ENCODE results near the gene BRMS1. TPM values are rescaled to one million over a fixed set of nuclear protein-coding genes. Genes with fewer than 3 reads are reported as not detected.

The BRMS1 gene
- total RNA-seq, 2 donors from 2014 or later = 19.2 to 33.3 TPM

DNA sequence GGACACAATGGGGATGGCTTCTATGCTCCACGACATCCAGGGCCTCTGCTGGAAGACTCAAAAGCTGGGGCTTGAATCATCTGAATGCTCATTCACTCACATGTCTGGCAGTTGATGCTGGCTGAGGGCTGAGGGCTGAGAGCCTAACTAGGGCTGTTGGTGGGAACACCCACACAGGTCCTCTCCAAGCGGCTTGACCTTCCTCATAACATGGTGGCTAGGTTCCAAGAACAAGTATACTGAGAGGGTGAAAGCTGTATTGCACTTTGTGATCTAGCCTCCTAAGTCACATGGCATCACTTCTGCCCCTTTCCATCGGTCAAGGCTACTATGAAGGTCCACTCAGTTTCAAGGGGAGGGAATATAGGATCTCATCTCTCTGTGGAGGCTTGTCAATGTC, 45.7 kb downstream of the BRMS1 start:
- Histone ChIP-seq H3K4me1 (no peaks in the 10 kb centered on the region), H3K27ac (no peak overlapping the region), H3K9me3 (no peaks in the 10 kb centered on the region), H3K36me3 (no peaks in the 10 kb centered on the region), H3K27me3 (no peaks in the 10 kb centered on the region), H3K4me3 (no peak overlapping the region)
- TF ChIP-seq, protein P1, sequence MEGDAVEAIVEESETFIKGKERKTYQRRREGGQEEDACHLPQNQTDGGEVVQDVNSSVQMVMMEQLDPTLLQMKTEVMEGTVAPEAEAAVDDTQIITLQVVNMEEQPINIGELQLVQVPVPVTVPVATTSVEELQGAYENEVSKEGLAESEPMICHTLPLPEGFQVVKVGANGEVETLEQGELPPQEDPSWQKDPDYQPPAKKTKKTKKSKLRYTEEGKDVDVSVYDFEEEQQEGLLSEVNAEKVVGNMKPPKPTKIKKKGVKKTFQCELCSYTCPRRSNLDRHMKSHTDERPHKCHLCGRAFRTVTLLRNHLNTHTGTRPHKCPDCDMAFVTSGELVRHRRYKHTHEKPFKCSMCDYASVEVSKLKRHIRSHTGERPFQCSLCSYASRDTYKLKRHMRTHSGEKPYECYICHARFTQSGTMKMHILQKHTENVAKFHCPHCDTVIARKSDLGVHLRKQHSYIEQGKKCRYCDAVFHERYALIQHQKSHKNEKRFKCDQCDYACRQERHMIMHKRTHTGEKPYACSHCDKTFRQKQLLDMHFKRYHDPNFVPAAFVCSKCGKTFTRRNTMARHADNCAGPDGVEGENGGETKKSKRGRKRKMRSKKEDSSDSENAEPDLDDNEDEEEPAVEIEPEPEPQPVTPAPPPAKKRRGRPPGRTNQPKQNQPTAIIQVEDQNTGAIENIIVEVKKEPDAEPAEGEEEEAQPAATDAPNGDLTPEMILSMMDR (IDR thresholded peaks at IDR 0.05) = no peak
- DNase-seq (ENCODE audit: low spot score) = no peak

DNA sequence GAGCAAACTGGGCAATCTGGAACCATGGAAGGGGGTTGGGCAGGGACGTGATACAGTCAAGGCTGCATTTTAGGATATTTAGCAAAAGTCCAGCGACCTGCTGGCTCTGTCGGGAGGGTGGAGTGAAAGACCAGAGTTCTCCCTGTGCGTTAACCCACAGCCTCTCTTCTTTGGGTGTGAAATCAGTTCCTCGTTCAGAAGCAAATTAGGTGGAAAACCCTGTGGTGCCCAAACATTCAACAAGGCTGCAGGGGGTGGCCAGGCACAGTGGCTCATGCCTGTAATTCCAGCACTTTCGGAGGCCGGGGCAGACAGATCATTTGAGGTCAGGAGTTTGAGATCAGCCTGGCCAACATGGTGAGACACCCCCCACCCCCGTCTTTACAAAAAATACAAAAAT, 47.3 kb downstream of the BRMS1 start:
- H3K27ac ChIP-seq = no peak overlapping the region
- DNase-seq (ENCODE audit: low spot score) = no peak
- no peak overlapping the region for H3K4me3 ChIP-seq
- H3K4me1 ChIP-seq = no peaks in the 10 kb centered on the region
- no peaks in the 10 kb centered on the region for H3K36me3 ChIP-seq
- H3K9me3 ChIP-seq = no peaks in the 10 kb centered on the region
- peaks cover 0 to 5% of the 10 kb centered on the region in 2 donors for H3K27me3 ChIP-seq
- TF ChIP-seq, protein P1 (IDR thresholded peaks at IDR 0.05) = no peak

DNA sequence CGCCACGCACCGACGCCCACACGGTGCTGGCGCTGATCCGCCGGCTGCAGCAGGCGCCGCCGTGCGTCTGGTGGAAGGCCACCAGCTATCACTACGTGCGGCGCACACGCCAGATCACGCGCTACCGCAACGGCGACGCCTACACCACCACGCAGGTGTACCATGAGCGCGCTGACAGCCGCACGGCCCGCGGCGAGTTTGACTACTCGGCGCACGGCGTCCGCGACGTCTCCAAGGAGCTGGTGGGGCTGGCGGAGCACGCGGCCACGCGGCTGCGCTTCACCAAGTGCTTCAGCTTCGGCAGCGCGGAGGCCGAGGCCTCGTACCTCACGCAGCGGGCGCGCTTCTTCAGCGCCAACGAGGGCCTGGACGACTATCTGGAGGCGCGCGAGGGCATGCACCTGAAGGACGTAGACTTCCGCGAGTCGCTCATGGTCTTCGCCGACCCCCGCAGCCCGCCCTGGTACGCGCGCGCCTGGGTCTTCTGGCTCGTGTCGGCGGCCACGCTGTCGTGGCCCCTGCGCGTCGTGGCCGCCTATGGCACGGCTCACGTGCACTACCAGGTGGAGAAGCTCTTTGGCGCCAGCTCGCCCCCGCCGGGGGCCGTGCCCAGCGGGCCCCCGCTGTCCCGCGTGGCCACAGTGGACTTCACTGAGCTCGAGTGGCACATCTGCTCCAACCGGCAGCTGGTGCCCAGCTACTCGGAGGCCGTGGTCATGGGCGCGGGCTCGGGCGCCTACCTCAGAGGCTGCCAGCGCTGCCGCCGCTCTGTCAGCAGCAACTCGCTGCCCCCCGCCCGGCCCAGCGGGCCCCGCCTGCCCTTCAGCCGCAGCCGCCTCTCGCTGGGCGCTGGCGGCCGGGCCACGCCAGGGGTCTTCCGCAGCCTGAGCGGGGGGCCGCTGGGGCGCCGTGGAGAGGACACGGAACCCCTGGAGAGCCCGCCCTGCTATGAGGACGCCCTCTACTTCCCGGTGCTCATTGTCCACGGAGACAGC, 50.0 kb downstream of the BRMS1 start:
- TF ChIP-seq, protein P1 (IDR thresholded peaks at IDR 0.05) = no peak
- Histone ChIP-seq H3K36me3 (no peaks in the 10 kb centered on the region), H3K9me3 (no peaks in the 10 kb centered on the region), H3K27ac (no peak overlapping the region), H3K27me3 (peaks cover 0 to 11% of the 10 kb centered on the region in 2 donors), H3K4me3 (no peak overlapping the region), H3K4me1 (peaks cover 0 to 9% of the 10 kb centered on the region in 2 donors)
- DNase-seq (ENCODE audit: low spot score) = no peak

DNA sequence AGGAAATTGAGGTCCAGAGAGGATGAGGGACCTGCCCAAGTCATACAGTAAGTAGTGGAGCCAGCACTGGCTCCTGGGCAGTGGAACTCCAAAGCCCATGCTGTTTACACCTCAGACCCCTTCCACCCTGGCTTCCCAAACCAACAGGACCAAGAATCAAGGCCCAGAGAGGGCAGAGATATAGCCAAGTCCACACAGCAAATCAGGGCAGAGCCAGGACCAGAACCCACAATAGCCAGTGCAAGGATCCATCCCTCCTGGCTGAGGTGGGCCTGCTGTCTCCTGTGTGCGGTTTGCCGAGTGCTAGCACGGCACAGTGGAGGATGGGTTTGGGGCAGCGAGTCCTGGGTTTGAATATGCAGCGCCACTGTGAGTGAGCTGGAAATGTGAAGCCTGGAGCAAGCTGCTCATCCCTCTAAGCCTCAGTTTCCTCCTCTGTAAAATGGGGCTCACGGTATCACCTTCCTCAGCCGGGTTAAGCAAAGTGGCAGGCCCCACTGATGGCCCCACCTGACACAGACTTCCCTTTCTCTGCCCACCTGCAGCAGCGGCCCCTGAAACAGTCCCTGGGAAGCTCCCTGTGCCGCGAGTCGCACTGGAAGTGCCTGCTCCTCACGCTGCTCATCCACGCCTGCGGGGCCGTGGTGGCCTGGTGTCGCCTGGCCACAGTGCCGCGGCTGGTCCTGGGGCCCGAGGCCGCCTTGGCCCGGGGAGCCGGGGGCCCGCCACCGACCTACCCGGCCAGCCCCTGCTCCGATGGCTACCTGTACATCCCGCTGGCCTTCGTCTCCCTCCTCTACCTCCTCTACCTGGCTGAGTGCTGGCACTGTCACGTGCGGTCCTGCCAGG, 50.9 kb downstream of the BRMS1 start:
- no peak for DNase-seq (ENCODE audit: low spot score)
- Histone ChIP-seq H3K36me3 (no peaks in the 10 kb centered on the region), H3K27ac (no peak overlapping the region), H3K9me3 (no peaks in the 10 kb centered on the region), H3K4me1 (peaks cover 0 to 17% of the 10 kb centered on the region in 2 donors), H3K27me3 (peaks cover 0 to 11% of the 10 kb centered on the region in 2 donors), H3K4me3 (no peak overlapping the region)
- TF ChIP-seq, protein P1 (IDR thresholded peaks at IDR 0.05) = no peak

DNA sequence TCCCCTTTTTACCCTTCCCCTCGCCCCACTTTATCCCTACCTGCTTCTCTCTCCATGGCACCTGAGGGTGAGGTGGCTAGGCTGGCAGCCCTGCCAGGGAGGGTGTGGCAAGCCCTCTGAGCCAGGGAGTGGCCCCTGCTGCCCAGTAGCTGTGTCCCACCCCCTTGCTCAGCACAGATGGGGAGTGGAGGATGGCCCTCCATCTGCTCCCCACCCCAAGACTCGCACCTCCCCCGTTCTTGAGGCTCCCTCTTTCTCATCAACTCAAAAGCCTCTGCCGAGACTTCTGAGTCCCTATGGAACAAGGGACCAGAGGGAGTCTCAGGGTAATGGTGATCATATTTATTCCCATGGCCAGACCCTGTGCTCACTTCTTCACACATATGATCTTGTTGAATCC, 51.6 kb downstream of the BRMS1 start:
- DNase-seq (ENCODE audit: low spot score) = no peak
- Histone ChIP-seq H3K36me3 (no peaks in the 10 kb centered on the region), H3K27ac (no peak overlapping the region), H3K4me3 (no peak overlapping the region), H3K9me3 (no peaks in the 10 kb centered on the region), H3K27me3 (peaks cover 0 to 11% of the 10 kb centered on the region in 2 donors), H3K4me1 (peaks cover 0 to 19% of the 10 kb centered on the region in 2 donors)
- TF ChIP-seq, protein P1 (IDR thresholded peaks at IDR 0.05) = no peak
